ENCODE data around the gene DNAJB2.
A peak's percentile ranks its signal among the peaks of the same experiment; 100 is the strongest.
"Not testable (repeated sequence)": the region's sequence is repeated elsewhere in the genome, so short reads cannot be mapped to it uniquely, and the experiment has no call there.

The DNAJB2 gene

DNA sequence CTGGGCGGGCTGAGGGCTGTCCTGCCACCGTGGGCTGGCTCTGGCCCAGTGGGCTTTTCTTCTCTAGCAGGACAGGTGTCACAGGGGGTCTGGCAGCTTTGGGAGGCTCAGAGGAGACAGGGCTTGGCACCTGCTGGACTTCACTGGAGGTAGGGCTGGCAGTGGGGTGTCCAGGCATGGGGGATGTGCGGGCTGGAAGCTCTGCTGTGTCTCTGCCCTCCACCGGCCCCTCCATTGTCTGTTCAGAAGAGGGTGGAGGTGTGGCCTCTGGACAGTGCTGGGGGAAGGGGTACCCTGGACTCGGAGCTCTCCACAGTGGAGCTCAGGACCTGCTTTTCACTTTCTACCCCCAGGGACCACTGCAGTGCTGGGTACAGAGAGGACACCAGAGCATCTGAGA lies 20.9 kb downstream of the DNAJB2 start:
- no peak for DNase-seq (ENCODE audit: low spot score)

DNA sequence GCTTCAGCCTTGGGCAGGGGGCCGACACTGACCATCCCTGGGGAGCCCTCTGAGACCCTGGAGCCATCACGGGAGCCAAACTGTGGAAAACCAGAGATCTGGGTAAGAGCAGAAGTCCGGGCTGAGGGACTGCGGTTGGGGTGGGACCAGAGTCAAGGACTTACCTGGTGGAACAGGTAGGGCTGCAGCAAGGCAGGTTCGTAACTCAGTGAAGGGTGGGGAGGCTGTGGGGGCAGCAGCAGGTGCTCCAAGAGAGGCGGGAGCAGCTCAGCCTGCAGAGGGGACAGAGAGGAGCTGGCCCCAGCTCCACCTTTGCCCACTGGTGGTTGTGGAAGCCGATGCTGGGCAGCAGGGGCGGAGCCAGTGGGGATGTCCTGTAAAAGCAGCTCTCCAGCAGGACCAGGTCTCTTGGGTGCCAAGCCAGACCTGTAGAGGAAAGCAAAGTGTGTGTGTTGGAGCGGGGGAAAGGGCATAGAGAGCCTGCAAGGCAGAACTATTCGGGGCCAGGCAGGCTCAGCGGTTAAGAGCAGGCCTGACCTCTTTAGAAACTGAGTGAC lies 23.3 kb downstream of the DNAJB2 start:
- DNase-seq (ENCODE audit: low spot score): no peak

GRCh38 chr2:219304223-219304622 lies 25.1 kb downstream of the DNAJB2 start:
- no peak for DNase-seq (ENCODE audit: low spot score)

GRCh38 chr2:219306047-219306446 lies 26.9 kb downstream of the DNAJB2 start:
- DNase-seq (ENCODE audit: low spot score): no peak

GRCh38 chr2:219308142-219309101 lies 29.3 kb downstream of the DNAJB2 start:
- DNase-seq (ENCODE audit: low spot score): peak; percentile 41

DNA sequence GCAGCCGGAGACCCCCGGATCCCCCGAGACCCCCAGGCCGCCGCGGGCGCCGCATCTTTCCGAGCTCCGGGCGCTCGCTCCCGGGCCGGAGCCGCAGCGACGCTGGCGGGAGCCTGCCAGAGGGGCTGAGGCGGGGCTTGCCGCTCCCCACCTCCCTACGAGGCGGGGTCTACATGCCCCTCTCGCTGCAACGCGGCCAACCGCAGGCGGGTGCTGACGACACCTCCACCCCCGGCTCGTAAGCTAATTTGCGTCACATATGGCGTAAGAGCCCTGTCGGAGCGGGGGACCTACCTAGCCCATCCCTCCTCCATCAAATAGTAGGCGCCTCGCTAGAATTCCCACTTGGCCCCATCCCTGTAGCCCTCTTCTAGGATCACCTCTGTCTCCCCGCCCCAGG lies 30.1 kb downstream of the DNAJB2 start, which contains the start of gene PTPRN:
PTPRN (minus strand) TSS at position 124 of the 400 bp plus-strand sequence; CDS start at position 55, 69 bp downstream.
- DNase-seq (ENCODE audit: low spot score): no peak

- not testable (repeated sequence) for DNase-seq (ENCODE audit: low spot score)
Observed at GRCh38 chr2:219312683-219313263, 33.6 kb downstream of the DNAJB2 start.

- DNase-seq (ENCODE audit: low spot score): no peak
Observed at GRCh38 chr2:219314804-219315468, 35.8 kb downstream of the DNAJB2 start.

GRCh38 chr2:219323434-219323833 lies 44.3 kb downstream of the DNAJB2 start:
- DNase-seq (ENCODE audit: low spot score): no peak

DNA sequence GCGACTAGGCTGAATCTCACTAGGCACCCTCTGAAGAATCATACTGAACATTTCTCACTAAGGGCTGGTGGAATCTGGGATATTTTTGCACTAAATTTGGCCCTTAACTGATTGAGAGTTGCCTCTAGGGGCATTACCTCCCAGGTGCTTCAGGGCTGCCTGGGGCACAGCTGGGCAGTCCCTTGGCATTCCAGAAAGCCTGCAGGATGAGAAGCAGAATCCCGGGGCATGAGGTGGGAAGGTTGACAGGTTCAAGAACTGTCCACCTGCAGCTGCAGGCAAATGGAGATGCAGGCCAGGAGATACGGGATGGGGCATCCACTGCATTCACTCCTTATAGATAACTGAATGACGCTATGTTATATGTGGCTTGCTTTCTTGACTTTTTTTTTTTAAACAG lies 46.0 kb downstream of the DNAJB2 start:
- no peak for DNase-seq (ENCODE audit: low spot score)

DNA sequence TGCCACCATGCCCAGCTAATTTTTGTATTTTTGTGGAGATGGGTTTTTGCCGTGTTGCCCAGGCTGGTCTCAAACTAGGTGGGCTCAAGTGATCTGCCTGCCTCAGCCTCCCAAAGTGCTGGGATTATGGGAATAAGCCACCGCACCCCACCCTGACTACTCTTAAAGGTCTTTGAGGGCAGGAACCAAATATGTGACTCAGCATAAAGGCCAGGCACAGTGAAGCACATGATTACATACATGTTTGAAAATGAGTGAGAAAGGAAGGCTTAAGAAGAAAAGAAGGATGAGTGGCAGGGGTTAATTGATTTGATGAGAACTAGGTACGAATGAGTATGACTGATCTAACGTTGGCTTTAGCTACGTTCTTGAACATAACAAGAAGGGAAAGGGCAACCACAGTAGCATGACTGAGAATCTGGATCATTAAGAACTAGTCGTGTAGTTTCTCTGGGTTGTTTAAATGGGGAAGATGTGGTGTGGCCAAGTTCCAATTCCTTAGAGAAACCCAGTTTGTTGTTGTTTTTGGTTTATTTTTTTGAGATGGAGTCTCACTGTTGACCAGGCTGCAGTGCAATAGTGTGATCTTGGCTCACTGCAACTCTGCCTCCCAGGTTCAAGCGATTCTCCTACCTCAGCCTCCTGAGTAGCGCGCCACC lies 46.6 kb downstream of the DNAJB2 start:
- no peak for DNase-seq (ENCODE audit: low spot score)

- no peak for DNase-seq (ENCODE audit: low spot score)
Observed at GRCh38 chr2:219327719-219328118, 48.6 kb downstream of the DNAJB2 start.

DNA sequence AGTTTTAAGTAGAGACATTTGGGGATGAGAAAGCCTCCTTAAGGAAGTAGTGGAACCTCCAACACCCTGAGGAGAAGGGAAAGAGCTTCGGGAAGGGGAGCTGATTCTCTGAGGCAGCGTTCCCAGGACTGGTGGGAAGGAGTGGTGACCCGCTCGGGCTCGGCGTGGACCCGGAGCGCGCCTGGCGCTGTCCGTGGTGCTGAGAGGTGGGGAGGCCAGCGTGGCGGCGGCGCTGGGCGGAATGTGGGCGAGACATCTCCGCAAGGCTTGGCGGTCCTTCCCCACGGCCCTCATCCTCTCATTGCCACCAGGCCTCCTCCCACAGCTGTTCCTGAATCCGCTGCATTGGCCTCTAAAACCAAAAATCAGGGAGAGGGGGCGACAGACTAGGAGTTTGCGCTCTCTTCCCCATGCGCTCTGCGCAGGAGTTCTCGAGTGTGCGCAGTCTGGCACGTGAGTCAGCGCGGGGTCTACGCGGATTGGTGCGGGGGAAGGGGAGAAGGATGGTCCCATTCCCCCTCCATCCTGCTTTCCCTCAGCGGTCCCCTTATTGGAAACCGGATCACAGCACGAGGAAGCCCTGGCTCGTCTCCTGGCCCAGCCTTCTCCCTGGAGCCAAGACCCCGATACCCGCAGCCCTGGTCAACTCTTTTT lies 52.5 kb downstream of the DNAJB2 start:
- no peak for DNase-seq (ENCODE audit: low spot score)

DNA sequence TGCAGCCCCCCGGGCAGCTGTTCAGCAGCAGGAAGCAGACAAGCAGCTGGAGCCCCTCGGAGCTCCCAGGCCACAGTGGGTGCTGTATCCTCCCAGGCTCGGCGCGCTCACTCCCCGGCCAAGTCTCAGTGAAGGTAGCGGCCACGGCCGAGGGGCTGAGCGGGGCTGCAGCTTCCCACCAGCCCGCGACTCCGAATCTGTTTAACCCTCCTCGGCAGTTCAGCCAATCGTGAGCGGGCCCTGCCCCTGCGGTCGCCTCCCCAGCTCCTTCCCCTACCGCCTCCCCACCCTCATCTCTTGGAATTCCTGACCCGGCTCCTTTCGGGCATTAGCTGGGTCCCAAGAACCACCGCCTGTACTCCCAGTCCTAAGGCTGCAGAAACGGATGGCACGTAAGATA lies 53.4 kb downstream of the DNAJB2 start, which contains the start of gene RESP18:
RESP18 (minus strand) TSS at position 203 of the 400 bp plus-strand sequence.
- no peak for DNase-seq (ENCODE audit: low spot score)

DNA sequence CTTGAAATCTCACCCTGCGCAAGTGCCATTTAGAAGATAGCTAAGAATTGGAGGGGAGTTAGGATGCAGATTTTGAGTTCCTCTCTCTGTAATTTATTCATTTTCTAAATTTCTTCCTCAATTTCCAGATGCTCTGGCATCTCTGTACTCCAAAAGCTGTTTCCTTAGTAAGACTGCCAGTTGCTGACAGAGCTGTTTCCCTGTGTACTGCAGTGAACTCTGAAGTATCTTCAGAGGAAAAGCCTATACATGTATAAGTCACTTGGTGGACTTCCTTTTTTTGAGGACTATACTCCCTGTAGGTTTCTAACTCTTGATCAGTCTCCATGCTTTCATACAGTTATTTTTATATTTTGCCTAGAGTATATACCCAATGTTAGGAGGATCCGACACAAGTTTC lies 54.9 kb downstream of the DNAJB2 start:
- no peak for DNase-seq (ENCODE audit: low spot score)

- DNase-seq (ENCODE audit: low spot score): no peak
Observed at GRCh38 chr2:219335373-219335786, 56.2 kb downstream of the DNAJB2 start.

Data from CD4-positive, alpha-beta T cell treated with Interleukin-6 at 100 ng/mL for 8 hours (primary cell).